Activated CD4-positive, CD25-positive, alpha-beta regulatory T cell treated with anti-CD3 and anti-CD28 coated beads, Interleukin-2, amount 50 U/mL, for 16 hours (primary cell): ENCODE measurements around the gene RRP12.

ENCODE experiments used
- DNase-seq: peaks from one replicate; pipeline ENCODE4 v3.0.0-alpha.2; 2020; ENCODE audit warnings: low read depth, low spot score

Gene RRP12

DNA sequence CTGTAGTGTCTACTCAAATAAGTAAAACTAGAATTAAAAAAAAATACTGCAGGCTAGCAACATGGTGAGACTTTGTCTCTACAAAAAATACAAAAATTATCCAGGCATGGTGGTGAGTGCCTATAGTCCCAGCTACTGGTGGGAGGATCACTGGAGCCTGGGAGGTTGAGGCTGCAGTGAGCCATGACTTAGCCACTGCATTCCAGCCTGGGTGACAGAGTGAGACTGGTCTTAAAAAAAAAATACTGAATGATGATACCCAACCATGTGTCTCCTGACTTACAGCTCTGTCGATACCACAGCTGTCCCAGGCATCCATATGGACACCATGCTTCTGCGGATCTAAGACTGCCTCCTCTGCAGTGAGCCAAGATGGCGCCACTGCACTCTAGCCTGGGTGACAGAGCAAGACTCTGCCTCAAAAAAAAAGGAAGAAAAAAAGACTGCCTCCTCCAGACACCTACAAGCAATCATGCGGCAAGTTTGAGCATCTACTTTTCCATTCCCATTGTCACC lies 90.0 kb downstream of the RRP12 start:
- DNase-seq, result no peak

DNA sequence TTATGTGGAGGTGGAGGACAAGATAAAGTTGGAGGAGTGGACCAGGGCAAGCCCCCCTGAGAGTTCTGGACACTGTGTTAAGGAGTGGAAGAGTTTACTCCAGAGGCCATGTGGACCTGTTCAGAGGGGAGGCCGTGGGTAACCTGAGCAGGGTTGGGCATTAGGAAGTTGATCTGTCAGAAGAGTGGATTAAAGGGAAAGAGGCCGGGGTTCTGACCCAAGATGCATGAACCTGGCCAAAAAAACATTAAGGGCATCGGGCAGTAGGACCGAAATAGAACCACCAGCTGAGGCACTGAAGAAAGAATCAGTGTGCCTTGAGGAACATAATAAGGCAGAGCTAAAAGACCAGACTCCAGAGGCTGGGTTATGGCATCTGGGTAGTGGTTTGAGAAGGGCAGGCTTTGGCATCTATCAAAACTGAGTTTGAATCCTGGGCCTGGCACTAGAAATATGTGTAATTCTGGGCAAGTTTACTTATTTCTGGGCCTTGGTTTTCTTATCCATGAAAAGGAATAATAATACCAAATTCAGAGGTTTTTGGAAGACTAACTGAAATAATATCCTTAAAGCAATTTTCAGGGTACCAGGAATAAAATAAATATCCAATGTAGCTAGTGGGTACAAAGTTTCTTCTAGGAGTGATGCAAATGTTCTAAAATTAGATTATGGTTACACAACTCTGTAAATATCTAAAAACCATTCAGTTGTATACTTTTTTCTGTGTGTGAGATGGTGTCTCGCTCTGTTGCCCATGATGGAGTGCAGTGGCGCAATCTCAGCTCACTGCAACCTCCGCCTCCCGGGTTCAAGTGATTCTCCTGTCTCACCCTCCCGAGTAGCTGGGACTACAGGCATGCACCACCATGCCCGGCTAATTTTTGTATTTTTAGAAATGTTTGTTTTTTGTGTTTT lies 93.0 kb downstream of the RRP12 start:
- DNase-seq, result no peak

DNA sequence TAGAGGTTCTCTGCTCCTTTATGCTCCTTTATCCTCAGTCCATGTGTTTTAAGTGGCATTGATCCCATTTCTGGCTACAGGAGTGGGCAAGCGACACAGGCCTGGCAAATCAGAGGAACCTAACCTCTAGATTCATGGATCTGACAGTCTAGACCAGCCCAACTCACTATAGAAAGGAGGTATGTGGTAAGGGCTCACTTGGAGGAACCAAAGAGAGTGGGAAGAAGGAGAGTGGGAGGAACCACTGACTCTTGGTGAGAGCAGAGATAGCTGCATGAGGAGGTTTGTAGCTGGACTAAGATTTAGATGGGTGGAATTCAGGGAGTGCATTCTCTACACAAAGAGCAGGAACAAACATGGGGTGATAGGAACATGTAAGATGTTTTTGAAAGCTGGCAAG lies 93.7 kb downstream of the RRP12 start:
- DNase-seq, result no peak
